Measurements from ENCODE around the gene PARD6B. TPM values are rescaled to one million over a fixed set of nuclear protein-coding genes. Genes with fewer than 3 reads are reported as not detected.
A peak's percentile ranks its signal among the peaks of the same experiment; 100 is the strongest.

Gene PARD6B, protein sequence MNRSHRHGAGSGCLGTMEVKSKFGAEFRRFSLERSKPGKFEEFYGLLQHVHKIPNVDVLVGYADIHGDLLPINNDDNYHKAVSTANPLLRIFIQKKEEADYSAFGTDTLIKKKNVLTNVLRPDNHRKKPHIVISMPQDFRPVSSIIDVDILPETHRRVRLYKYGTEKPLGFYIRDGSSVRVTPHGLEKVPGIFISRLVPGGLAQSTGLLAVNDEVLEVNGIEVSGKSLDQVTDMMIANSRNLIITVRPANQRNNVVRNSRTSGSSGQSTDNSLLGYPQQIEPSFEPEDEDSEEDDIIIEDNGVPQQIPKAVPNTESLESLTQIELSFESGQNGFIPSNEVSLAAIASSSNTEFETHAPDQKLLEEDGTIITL
- 10 to 100 TPM in 1 of 4 donors, 1 to 10 TPM in 3; 1.1 to 20.5 (median 5.9) TPM for total RNA-seq

DNA sequence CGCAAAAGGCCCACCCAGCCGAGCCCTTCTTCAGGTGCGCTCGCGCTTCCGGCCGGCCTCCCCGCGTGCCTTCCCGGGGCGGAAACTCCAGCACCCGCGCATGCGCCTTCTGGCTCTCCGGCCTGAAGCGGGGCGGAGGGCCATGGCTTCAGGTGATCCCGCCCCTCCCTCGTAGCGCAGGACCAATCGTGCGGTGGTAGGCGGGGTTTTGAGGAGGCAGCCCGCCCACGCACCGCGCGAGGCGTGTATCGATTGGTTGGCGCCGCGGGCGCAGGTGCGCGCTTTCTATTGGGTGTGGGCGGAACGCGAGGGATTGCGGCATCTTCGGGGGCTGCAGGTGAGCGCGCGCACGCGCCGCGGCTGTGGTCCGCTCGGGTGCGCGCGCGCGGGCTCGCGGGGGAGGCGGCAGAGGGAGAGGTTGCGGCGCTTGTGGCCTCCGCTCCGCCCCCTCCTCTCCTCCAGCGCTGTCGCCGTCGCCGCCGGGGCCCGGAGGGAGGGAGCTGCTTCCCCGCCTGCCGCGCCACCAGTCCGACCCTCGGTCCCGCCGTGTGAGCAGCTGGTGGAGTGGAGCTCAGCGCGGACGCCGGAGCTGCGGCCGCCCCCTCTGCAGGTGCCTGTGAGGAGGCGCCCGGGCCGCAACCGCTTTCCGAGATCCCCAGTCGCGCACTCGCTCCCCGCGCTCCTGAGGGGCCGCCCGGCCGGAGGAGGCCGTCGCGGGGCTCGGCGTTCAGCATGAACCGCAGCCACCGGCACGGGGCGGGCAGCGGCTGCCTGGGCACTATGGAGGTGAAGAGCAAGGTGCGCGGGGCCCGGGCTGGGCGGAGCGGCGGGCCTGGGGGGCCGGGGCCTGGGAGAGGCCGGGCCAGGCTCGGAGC lies at the start of gene PARD6B:
TSS of gene PARD6B (plus strand) at position 526 of the 875 bp plus-strand sequence. CDS start at position 733, 207 bp downstream.
- peak; percentile 91 for ATAC-seq (ENCODE audit: low FRiP score)
- TF ChIP-seq, protein P1, sequence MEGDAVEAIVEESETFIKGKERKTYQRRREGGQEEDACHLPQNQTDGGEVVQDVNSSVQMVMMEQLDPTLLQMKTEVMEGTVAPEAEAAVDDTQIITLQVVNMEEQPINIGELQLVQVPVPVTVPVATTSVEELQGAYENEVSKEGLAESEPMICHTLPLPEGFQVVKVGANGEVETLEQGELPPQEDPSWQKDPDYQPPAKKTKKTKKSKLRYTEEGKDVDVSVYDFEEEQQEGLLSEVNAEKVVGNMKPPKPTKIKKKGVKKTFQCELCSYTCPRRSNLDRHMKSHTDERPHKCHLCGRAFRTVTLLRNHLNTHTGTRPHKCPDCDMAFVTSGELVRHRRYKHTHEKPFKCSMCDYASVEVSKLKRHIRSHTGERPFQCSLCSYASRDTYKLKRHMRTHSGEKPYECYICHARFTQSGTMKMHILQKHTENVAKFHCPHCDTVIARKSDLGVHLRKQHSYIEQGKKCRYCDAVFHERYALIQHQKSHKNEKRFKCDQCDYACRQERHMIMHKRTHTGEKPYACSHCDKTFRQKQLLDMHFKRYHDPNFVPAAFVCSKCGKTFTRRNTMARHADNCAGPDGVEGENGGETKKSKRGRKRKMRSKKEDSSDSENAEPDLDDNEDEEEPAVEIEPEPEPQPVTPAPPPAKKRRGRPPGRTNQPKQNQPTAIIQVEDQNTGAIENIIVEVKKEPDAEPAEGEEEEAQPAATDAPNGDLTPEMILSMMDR (IDR thresholded peaks at IDR 0.05): no peak
- DNase-seq (ENCODE audit: low spot score): peak; percentile 95

DNA sequence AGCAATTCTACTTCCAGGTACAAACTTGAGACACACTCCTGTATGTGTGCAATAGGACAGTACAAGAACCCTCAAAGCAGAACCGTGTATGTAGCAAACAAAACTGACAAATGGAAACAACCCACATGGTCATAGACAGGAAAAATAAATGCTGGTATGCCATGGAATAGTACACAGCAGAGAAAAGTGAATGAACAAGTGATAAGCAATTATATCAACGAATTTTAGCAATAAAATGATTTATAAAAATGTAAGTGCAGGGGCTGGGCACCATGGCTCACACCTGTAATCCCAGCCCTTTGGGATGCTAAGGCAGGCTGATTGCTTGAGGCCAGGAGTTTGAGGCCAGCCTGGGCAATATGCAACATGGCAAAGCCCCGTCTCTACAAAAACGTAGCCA lies 49.3 kb upstream of the PARD6B start:
- no peak for ATAC-seq (ENCODE audit: low FRiP score)
- DNase-seq (ENCODE audit: low spot score): no peak
- TF ChIP-seq, protein P1 (IDR thresholded peaks at IDR 0.05): no peak

DNA sequence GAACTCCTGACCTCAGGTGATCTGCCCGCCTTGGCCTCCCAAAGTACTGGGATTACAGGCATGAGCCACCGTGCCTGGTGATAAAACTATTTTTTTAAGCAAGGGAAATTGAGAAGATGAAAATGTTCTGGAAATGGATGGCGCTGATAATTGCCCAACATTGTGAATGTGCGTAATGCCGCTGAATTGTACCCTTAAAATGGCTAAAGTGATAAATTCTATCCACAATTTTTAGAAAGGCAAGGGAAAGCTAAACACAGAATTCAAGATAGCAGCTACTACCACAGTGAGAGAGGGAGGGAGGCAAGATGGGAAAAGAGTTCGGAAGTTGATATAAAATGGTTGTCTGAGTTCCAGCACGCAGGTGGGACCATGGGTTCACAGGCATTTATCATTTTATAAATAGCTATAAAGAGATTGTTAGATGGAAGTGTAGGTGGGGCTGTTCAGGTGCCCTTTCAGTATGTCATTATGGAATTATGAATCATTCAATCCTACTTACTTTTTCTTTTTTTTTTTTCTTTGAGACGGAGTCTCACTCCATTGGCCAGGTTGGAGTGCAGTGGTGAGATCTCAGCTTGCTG lies 48.3 kb upstream of the PARD6B start:
- ATAC-seq (ENCODE audit: low FRiP score) (no peak), DNase-seq (ENCODE audit: low spot score) (no peak)
- TF ChIP-seq, protein P1 (IDR thresholded peaks at IDR 0.05): no peak

DNA sequence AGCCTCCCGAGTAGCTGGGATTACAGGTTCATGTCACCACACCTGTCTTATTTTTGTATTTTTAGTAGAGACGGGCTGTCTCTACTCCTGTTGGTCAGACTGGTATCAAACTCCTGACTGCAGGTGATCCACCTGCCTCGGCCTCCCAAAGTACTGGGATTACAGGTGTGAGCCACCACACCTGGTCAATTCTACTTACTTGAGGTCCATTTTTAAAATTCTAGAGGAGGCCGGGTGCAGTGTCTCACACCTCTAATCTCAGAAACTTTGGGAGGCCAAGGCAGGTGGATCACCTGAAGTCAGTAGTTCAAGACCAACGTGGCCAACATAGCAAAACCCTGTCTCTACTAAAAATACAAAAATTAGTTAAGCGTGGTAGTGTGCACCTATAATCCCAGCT lies 47.8 kb upstream of the PARD6B start:
- ATAC-seq (ENCODE audit: low FRiP score): no peak
- DNase-seq (ENCODE audit: low spot score): no peak
- TF ChIP-seq, protein P1 (IDR thresholded peaks at IDR 0.05): no peak

DNA sequence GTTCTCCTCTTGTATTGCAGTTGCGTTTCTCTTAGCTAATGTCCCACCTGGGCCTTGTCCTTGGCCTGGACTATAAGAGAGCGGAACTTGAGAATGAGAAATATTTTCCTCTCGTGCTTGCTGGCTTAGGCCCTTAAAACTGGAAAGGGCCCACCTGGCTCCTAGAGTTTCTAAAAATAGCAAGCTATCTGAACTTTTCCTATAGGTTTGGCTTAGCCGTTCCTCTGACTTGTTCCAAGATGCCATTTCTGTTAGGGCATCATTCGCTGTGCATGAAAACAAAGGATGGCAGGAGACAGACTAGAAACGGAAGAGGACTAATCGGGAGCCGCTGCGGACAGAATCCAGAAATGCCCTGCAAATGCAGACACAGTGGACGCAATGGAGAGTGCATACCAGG lies 44.6 kb upstream of the PARD6B start:
- DNase-seq (ENCODE audit: low spot score) (no peak), ATAC-seq (ENCODE audit: low FRiP score) (no peak)
- TF ChIP-seq, protein P1 (IDR thresholded peaks at IDR 0.05): no peak

DNA sequence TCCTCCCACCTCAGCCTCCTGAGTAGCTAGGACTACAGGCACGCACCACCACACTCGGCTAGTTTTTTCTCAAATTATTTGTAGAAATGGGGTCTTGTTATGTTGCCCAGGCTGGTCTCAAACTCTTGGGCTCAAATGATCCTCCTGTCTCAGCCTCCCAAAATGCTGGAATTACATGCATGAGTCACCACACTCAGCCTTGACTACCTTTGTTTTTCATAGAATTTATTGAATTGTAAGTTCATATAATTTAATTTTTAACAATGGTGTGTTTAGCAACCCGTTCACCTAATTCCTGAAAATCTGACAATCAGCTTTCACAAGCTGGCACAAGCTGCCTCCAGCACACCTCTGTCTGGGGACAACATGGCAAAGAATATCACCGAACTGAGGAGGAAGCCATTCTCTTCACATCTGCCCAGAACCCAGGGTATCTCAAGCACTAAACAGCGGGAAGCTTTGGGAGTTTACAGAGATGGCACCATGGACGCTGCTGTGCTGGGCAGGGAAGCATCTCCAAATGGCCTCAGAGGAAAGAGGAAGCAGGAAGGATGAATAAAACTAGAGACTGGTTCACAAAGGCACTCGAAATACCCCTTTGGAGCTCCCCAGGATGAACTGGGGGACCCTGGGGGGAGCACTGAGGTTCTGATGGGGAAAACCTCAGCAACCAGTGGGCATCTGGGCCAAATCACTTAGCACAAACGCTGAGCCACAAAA lies 43.0 kb upstream of the PARD6B start:
- ATAC-seq (ENCODE audit: low FRiP score) (no peak), DNase-seq (ENCODE audit: low spot score) (no peak)
- TF ChIP-seq, protein P1 (IDR thresholded peaks at IDR 0.05): no peak
